GM12873 (cell line): ENCODE data around the gene TCF4.

Experiments
- CTCF ChIP-seq: IDR thresholded peaks from 2 replicates; pipeline ENCODE4 v1.5.1; 2012; ENCODE audit warnings: low read depth, mild to moderate bottlenecking, moderate library complexity, low read length, control low read depth; ENCODE audit not compliant: insufficient read depth; ENCODE audit errors: missing control alignments

TCF4 gene

GRCh38 chr18:55406451-55406991 lies 181.5 kb downstream of the TCF4 start:
- no peak for TF ChIP-seq CTCF

GRCh38 chr18:55405893-55406406 lies 182.0 kb downstream of the TCF4 start:
- TF ChIP-seq CTCF, result no peak

DNA sequence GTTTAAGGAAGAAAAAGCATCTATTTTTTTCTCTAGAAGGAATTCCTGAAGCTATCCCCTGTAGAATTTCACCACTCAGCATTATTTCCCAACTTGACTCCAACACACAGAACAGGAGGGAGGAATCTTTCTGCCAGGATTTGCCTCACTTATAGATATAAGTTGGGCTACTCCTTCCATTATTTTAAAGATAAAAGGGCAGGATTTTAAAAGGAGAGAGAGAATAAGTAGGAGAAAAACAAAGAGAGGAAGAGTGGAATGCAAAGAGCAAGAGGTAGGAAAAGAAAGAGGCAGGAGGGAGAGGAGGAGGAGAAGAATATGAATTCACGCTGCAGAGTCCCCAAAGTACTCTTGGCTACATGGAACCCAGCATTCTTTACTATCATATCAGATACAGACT lies 182.5 kb downstream of the TCF4 start:
- TF ChIP-seq CTCF, result no peak

- TF ChIP-seq CTCF, result no peak
Observed at GRCh38 chr18:55404832-55405465, 183.0 kb downstream of the TCF4 start.

GRCh38 chr18:55404136-55404830 lies 183.7 kb downstream of the TCF4 start:
- TF ChIP-seq CTCF, result no peak

DNA sequence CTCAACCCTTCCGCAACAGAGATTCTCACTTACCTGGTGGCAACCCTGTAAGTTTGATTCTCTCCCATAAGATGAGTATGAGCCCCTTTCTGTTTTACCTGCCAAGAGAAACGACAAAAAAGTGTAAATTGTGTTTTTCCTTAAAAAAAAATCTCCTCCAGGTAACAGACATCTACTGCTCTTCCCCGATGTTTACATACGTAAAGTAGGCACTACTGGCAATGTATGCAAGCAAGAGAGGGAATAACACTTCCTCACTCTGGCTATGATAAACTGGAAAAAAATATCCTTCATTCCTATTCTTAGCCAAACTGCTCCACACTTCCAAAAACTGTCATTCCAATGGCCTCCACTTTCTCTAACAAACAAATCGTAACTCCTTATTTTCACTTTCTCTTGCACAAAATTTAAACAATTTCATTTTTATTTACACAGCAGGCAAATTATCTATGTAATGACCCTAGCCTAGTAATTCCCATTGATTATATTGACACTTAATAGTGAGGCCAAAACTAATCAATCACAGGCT lies 184.5 kb downstream of the TCF4 start:
- TF ChIP-seq CTCF, result no peak

DNA sequence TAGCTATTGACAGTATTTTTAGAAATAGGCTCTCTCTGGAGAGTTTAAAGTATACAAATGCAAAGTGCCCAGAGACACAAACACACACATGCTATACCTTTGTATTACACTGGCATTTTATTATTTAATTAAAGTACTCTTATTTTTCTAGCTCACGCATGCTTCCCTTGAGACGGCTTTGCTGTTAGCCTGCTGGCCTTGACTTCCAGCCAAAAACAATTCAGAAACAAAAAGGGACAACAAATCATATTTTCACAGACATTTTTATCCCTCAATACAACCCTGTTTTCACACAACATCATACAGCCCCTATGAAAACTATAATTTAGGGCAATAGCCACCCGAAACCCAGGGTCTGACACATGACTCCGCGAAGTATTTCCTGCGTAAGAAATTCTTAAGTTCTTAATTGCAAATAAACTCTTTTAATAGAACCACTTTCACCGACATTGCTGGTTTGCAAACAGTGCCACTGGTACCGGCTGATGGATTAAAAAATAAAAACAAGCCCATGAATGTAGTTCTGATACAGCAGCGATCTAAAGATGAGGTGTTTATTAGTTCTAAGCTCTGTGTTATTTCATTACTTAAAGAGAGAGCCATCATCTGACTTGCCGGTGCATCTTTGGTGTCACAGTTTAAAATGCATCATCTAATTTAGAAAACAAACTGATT lies 185.1 kb downstream of the TCF4 start:
- TF ChIP-seq CTCF, result no peak
